Stimulated activated CD4-positive, alpha-beta T cell treated with anti-CD3 and anti-CD28 coated beads, Interleukin-15, amount 100 ng/mL, for 1 hour (primary cell): ENCODE measurements around the gene MAP3K12.

ENCODE experiments used
- DNase-seq, 2 donors: peaks; one replicate each; pipeline ENCODE4 v3.0.0-alpha.2; 2020; ENCODE audit warnings: low read depth in 1 of 2, low spot score in 1 of 2

The MAP3K12 gene

DNA sequence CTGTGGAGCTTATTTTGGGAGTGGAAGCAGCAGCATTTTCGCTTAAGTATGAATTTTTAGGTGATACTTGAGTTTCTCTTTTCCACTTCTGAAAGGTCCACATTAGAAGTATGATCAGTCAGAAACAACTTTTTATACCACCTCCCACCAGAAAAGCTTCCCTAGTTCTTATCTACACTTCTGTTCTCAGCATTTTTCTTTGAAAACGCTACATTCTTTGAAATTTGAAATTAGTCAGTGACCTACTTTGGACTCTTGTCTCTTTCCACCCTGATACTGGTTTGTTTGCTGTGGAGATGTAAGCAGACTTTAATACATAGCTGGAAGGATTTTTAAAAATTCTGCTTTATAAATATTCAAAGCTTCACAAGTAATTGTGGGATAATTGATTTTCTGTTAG lies 25.2 kb downstream of the MAP3K12 start:
- no peak for DNase-seq

- no peak for DNase-seq
These were observed 27.1 kb downstream of the MAP3K12 start for GRCh38 chr12:53472056-53472582.

- no peak for DNase-seq
These were observed 31.0 kb downstream of the MAP3K12 start for GRCh38 chr12:53468282-53468681.

GRCh38 chr12:53467880-53468279 lies 31.4 kb downstream of the MAP3K12 start:
- no peak for DNase-seq

GRCh38 chr12:53467082-53467481 lies 32.2 kb downstream of the MAP3K12 start:
- no peak for DNase-seq

- no peak for DNase-seq
These were observed 32.6 kb downstream of the MAP3K12 start for GRCh38 chr12:53466640-53467039.

GRCh38 chr12:53465679-53466078 lies 33.6 kb downstream of the MAP3K12 start:
- DNase-seq: no peak

- DNase-seq: no peak
These were observed 34.4 kb downstream of the MAP3K12 start for GRCh38 chr12:53464685-53465418.

GRCh38 chr12:53463802-53464560 lies 35.3 kb downstream of the MAP3K12 start:
- no peak for DNase-seq

DNA sequence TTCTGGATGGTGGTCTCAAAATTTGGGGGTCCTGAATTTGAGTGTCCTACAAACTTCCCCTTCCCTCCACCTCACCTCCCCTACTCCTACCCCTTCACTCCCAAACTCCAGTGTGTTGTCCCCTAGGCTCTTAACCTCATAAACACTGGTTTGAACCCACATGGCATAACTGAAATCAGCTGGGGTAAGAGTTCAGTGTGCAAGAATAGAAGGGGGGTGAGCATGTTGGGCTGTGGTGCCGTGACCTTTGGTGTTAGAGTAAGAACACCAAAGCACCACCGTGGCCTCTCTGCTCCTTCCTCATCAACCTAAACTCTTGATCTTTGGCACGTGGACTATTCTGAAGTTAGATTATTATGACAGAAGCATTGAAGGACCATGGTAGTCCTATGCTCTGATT lies 36.3 kb downstream of the MAP3K12 start:
- no peak for DNase-seq

GRCh38 chr12:53461591-53461990 lies 37.7 kb downstream of the MAP3K12 start:
- DNase-seq: no peak

GRCh38 chr12:53461059-53461458 lies 38.2 kb downstream of the MAP3K12 start:
- no peak for DNase-seq

- no peak for DNase-seq
These were observed 40.2 kb downstream of the MAP3K12 start for GRCh38 chr12:53459097-53459496.

GRCh38 chr12:53456654-53457366 lies 42.4 kb downstream of the MAP3K12 start:
- no peak for DNase-seq

- DNase-seq: no peak
These were observed 44.6 kb downstream of the MAP3K12 start for GRCh38 chr12:53454707-53455106.

DNA sequence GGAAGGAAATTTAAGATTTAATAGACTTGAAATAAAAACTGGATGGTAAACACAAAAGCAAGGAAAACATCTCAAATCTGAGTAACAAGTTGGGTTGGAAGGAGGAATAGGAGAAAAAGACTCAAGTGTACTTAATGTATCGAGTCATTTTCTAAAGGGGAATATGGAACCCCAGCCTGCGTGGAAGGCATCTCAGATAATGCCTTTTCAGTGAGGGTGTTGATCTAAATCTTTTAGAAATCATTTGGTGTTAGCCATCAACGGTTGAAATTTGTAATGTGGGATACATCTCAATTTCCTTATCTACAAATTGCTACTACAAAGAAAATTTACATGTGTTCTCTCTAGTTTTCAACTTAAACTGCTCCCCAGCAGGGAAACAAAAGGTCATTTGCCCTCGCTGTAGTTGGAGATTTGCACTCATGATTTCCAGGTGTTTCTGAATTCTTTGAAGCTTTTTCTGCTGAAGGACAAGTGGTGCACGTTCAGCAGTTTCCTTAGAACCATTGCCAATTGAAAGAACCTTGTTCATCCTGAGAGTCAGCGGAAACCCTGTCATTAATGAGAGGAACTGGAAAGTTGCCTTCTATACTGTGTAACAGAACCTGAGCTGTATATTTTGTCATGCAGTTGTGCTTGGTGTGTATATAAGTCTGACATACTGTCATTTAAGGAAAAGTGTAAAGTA lies 45.2 kb downstream of the MAP3K12 start:
- DNase-seq: no peak

DNA sequence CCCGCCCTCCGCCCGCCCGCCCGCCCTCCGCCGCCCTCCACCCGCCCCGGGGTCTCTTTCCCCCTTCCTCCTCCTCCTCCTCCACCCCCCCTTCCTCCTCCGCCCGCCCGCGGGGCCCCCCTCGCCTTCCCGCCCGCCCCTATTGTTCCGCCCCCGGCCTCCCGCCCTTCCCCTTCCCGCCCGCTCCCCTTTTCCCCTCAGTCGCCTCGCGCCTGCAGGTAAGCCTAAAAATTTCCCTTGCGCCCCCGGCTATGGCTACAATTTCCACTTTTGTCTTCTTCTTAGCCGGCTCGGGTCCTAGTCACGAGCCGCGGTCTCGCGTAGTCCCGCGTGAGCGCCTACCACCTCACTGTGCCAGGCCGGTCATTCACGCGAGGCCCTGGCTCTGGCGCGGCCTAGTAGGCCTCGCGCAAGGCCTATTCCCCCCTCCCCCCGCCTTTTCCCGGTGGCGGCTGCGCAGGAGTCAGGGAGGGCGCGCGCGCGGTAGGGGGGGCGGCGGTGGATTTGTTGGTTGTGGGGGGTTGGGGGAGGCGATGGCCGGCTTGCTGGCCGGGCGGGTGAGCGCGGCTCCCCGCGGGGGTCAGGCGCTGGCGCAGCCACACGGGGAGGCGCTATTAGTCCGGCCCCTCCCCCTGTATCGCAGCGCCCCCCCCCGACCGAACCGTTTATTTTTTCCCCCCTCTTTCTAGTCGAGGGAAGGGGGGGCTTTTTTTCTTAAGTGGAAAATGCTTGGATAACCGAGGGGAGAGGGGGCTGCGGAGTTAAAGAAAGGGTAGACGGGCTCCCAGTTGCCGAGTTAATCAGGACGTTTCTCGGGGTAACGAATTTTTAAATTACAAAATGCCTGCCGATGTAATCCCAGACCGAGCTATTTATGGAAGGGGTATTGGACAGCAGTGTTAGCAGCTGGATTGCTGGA lies 46.8 kb downstream of the MAP3K12 start:
- peak; percentile 69 to 70 for DNase-seq

DNA sequence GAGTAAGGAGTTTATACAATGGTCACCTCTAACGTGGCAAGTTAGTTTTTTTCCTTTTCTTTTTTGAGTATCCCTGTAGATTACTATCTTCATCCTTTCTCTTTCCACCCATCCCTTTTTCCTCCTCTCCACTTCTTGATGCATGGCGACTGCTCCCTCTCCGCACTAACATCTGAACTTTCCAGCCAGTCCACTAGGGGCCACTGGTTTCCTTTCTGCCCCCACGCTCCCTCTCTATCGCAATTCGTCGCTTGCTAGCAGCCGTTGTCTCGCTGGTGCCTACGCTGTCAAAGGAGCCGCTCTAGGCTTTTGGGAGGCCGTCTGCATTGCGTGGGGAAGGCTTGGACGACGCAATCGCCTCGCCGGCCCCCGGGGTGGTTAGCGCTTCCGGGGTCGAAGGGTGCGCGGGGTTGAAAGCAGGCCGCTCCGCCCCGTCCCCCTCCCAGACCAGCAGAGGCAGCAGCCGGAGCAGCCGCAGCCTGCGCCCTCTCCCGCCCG lies 47.5 kb downstream of the MAP3K12 start, which contains the start of gene PCBP2:
Gene PCBP2, plus strand, starts transcription at position 442 of the 498 bp plus-strand sequence. CDS start 2,699 bp downstream, outside the sequence.
- peak; percentile 92 to 97 for DNase-seq

DNA sequence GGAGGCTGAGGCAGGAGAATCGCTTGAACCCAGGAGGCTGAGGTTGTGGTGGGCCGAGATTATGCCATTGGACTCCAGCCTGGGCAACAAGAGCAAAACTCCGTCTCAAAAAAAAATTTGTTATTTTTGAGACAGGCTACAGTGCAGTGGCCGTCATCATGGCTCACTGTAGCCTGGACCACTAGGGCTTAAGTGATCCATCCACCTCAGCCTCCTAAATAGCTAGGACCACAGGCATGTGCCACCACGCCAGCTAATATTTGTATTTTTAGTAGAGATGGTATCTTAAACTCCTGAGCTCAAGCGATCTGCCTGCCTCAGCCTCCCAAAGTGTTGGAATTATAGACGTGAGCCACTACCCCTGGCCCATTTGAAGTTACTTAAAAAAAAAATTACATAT lies 48.3 kb downstream of the MAP3K12 start:
- no peak for DNase-seq
